H1 (cell line): ENCODE results near the gene TSPAN5. TPM values are rescaled to one million over a fixed set of nuclear protein-coding genes. Genes with fewer than 3 reads are reported as not detected.

Source experiments
- CTCF ChIA-PET: fragments of 300-600 bp; sonication (Branson Sonifier 250); formaldehyde crosslinking; loops from one replicate; lab custom pipeline; 2021; ENCODE audit not compliant: partially characterized antibody; lab: Charles Lee
- POLR2A ChIA-PET: fragments of 300-600 bp; sonication (Branson Sonifier 250); formaldehyde crosslinking; loops from one replicate; lab custom pipeline; 2021; ENCODE audit warnings: inconsistent platforms; ENCODE audit not compliant: partially characterized antibody; lab: Charles Lee
- DNase-seq, 2 experiments: peaks; one replicate each; pipeline versions ENCODE4 v3.0.0 to v3.0.0-alpha.2; 2010 to 2022; ENCODE audit warnings: low spot score in 2 of 2, low read depth in 1 of 2, mixed read lengths in 1 of 2
- FAIRE-seq: peaks from 2 replicates; lab custom pipeline; 2011; peaks lifted over from hg19 to GRCh38; lab: Jason Lieb, UNC
- H2AFZ ChIP-seq: 2 replicates; pipeline ENCODE4 v1.8.1; 2012; ENCODE audit warnings: low read length, inconsistent platforms
- H2AK5ac ChIP-seq: 2 replicates; pipeline ENCODE4 v1.6.1; 2013; ENCODE audit warnings: low read depth, low read length
- H2BK120ac ChIP-seq: replicated peaks from 2 replicates; pipeline ENCODE3; 2013; ENCODE audit warnings: low read depth, low read length, inconsistent platforms
- H2BK12ac ChIP-seq: 2 replicates; pipeline ENCODE4 v1.6.1; 2013; ENCODE audit warnings: low read depth, low read length
- H2BK15ac ChIP-seq: 2 replicates; pipeline ENCODE4 v1.6.1; 2013; ENCODE audit warnings: low read length
- H2BK20ac ChIP-seq: 2 replicates; pipeline ENCODE4 v1.6.1; 2013; ENCODE audit warnings: low read length
- H2BK5ac ChIP-seq: 2 replicates; pipeline ENCODE4 v1.6.1; 2013; ENCODE audit warnings: low read depth, low read length
- H3K14ac ChIP-seq: 2 replicates; pipeline ENCODE4 v1.6.1; 2013; ENCODE audit warnings: inconsistent platforms; ENCODE audit not compliant: insufficient read length
- H3K18ac ChIP-seq: 2 replicates; pipeline ENCODE4 v1.6.1; 2013; ENCODE audit warnings: low read length; ENCODE audit errors: extremely low read depth
- H3K23ac ChIP-seq: 2 replicates; pipeline ENCODE4 v1.6.1; 2013; ENCODE audit warnings: inconsistent platforms; ENCODE audit not compliant: insufficient read length
- H3K23me2 ChIP-seq: 2 replicates; pipeline ENCODE4 v1.6.1; 2013; ENCODE audit warnings: low read depth, low read length
- H3K27ac ChIP-seq: 2 replicates; pipeline ENCODE4 v1.6.1; 2011; ENCODE audit warnings: low read depth, low read length, inconsistent platforms
- H3K27me3 ChIP-seq, 4 experiments: replicated peaks in 1 of 4; 1 replicate in 1 of 4; 2 replicates in 3 of 4; pipeline versions ENCODE4 v1.6.1 to v1.8.1; 2011 to 2013; ENCODE audit warnings: low read length in 3 of 4, mild to moderate bottlenecking in 3 of 4, inconsistent platforms in 2 of 4, mixed read lengths in 2 of 4, moderate library complexity in 1 of 4; ENCODE audit not compliant: control insufficient read depth in 3 of 4, insufficient read depth in 3 of 4; ENCODE audit errors: extremely low read depth in 1 of 4
- H3K36me3 ChIP-seq, 4 experiments: 2 replicates each; pipeline versions ENCODE4 v1.6.1 to v1.8.1; 2011 to 2013; ENCODE audit warnings: mild to moderate bottlenecking in 4 of 4, low read length in 3 of 4, moderate library complexity in 2 of 4, control low read depth in 1 of 4, inconsistent platforms in 1 of 4; ENCODE audit not compliant: insufficient read depth in 4 of 4, control insufficient read depth in 2 of 4
- H3K4ac ChIP-seq: replicated peaks from 2 replicates; pipeline ENCODE3; 2013; ENCODE audit warnings: low read length, low read depth, mixed read lengths, inconsistent platforms; ENCODE audit not compliant: insufficient read length
- H3K4me1 ChIP-seq, 4 experiments: replicated peaks in 1 of 4; 1 replicate in 1 of 4; 2 replicates in 3 of 4; pipeline versions ENCODE4 v1.6.1 to v1.8.1; 2011 to 2013; ENCODE audit warnings: low read length in 3 of 4, inconsistent platforms in 2 of 4, mixed read lengths in 1 of 4; ENCODE audit not compliant: insufficient read depth in 4 of 4, control insufficient read depth in 3 of 4
- H3K4me2 ChIP-seq, 2 experiments: 2 replicates each; pipeline versions ENCODE4 v1.6.1 to v1.8.1; 2011 to 2013; ENCODE audit warnings: low read depth in 2 of 2, low read length in 2 of 2, control low read depth in 1 of 2, inconsistent platforms in 1 of 2, mild to moderate bottlenecking in 1 of 2; ENCODE audit not compliant: insufficient read depth in 1 of 2
- H3K4me3 ChIP-seq, 4 experiments: fragments of 200-600, 300-600 bp in 1 of 4; sonication (generic), shearing (Covaris generic), sonication (Bioruptor Twin) in 1 of 4; 2 replicates each; pipeline versions ENCODE4 v1.5.1 to v1.8.1; 2011 to 2016; ENCODE audit warnings: low read length in 4 of 4, low read depth in 3 of 4, control low read depth in 2 of 4, inconsistent platforms in 2 of 4, mild to moderate bottlenecking in 2 of 4, mixed read lengths in 1 of 4, moderate library complexity in 1 of 4; ENCODE audit not compliant: insufficient read depth in 2 of 4; ENCODE audit errors: extremely low read depth in 1 of 4
- H3K56ac ChIP-seq: replicated peaks from 2 replicates; pipeline ENCODE3; 2013; ENCODE audit warnings: low read depth, mild to moderate bottlenecking, mixed read lengths, low read length, inconsistent platforms; ENCODE audit not compliant: insufficient read length
- H3K79me1 ChIP-seq: 2 replicates; pipeline ENCODE4 v1.6.1; 2013; ENCODE audit warnings: low read depth, low read length, control low read depth
- H3K79me2 ChIP-seq, 2 experiments: 2 replicates each; pipeline versions ENCODE4 v1.6.1 to v1.8.1; 2012 to 2013; ENCODE audit warnings: low read length in 2 of 2, mild to moderate bottlenecking in 2 of 2, inconsistent platforms in 1 of 2; ENCODE audit not compliant: insufficient read depth in 2 of 2, control insufficient read depth in 1 of 2
- H3K9ac ChIP-seq, 4 experiments: replicated peaks in 1 of 4; 1 replicate in 1 of 4; 2 replicates in 3 of 4; pipeline versions ENCODE4 v1.6.1 to v1.8.1; 2011 to 2013; ENCODE audit warnings: low read depth in 3 of 4, low read length in 3 of 4, control low read depth in 2 of 4, mild to moderate bottlenecking in 2 of 4, moderate library complexity in 2 of 4, inconsistent platforms in 1 of 4; ENCODE audit errors: extremely low read depth in 1 of 4
- H3K9me3 ChIP-seq, 2 experiments: 2 replicates each; pipeline versions ENCODE4 v1.6.1 to v1.8.1; 2012 to 2013; ENCODE audit warnings: mild to moderate bottlenecking in 2 of 2, moderate library complexity in 2 of 2, control low read depth in 1 of 2, inconsistent platforms in 1 of 2, low read depth in 1 of 2, low read length in 1 of 2, mixed read lengths in 1 of 2; ENCODE audit not compliant: insufficient read depth in 2 of 2
- H4K20me1 ChIP-seq, 2 experiments: replicated peaks in 1 of 2; 2 replicates each; pipeline versions ENCODE3 to v1.8.1; 2011 to 2013; ENCODE audit warnings: inconsistent platforms in 2 of 2, low read length in 2 of 2, mild to moderate bottlenecking in 1 of 2; ENCODE audit not compliant: insufficient read depth in 2 of 2, control insufficient read depth in 1 of 2
- H4K5ac ChIP-seq: 2 replicates; pipeline ENCODE4 v1.6.1; 2013; ENCODE audit warnings: low read length, low read depth, mixed read lengths, inconsistent platforms; ENCODE audit not compliant: insufficient read length
- H4K8ac ChIP-seq: 2 replicates; pipeline ENCODE4 v1.8.0; 2013; ENCODE audit warnings: mild to moderate bottlenecking, moderate library complexity, low read length, inconsistent platforms; ENCODE audit not compliant: insufficient read depth; ENCODE audit errors: extremely low read depth
- H4K91ac ChIP-seq: replicated peaks from 2 replicates; pipeline ENCODE3; 2013; ENCODE audit warnings: low read length, mixed read lengths, inconsistent platforms; ENCODE audit not compliant: insufficient read length
- CBX5 ChIP-seq: fragments of 300-800, 300-1000 bp; sonication (generic); IDR thresholded peaks from 2 replicates; pipeline ENCODE4 v1.7.1; 2016; ENCODE audit warnings: antibody characterized with exemption, low read length, low read depth
- CEBPB ChIP-seq: IDR thresholded peaks from 2 replicates; pipeline ENCODE4 v1.6.1; 2012; ENCODE audit warnings: low read depth, low read length
- CTBP2 ChIP-seq: IDR thresholded peaks from 2 replicates; pipeline ENCODE4 v1.7.0; 2011; ENCODE audit warnings: borderline replicate concordance, mild to moderate bottlenecking, moderate library complexity, mixed read lengths, low read length; ENCODE audit not compliant: insufficient read depth, insufficient read length
- EZH2 ChIP-seq: fragments of 200-600 bp; sonication (generic); IDR thresholded peaks from 2 replicates; pipeline ENCODE4 v1.7.1; 2012; ENCODE audit warnings: low read depth, mild to moderate bottlenecking, moderate library complexity, low read length, inconsistent platforms; ENCODE audit not compliant: severe bottlenecking
- KDM1A ChIP-seq: fragments of 200-600, 300-600 bp; sonication (generic); IDR thresholded peaks from 2 replicates; pipeline ENCODE4 v1.7.1; 2016; ENCODE audit warnings: mild to moderate bottlenecking, low read length, borderline replicate concordance
- ZNF274 ChIP-seq: IDR thresholded peaks from 2 replicates; pipeline ENCODE4 v1.7.0; 2012; ENCODE audit warnings: low read length, borderline replicate concordance; ENCODE audit errors: extremely low read depth
- WGBS, 2 experiments: shearing (Covaris generic) in 1 of 2; methylation state at CpG; one replicate each; pipeline versions ENCODE4 v1.1.6 to v1.1.7; 2013 to 2015; ENCODE audit warnings: low lambda C conversion rate in 2 of 2, mixed read lengths in 2 of 2, inconsistent platforms in 1 of 2, low coverage in 1 of 2, missing lambda C conversion rate in 1 of 2; ENCODE audit not compliant: insufficient replicate concordance in 2 of 2, insufficient coverage in 1 of 2, insufficient read length in 1 of 2; ENCODE audit errors: extremely low coverage in 1 of 2, missing lambda C conversion rate in 1 of 2; 5-methylcytosine and 5-hydroxymethylcytosine counted together
- polyA plus RNA-seq, 7 experiments: library from polyadenylated mRNA; depleted of rRNA in 3 of 7; stranded (reverse) in 5 of 7; unstranded in 2 of 7; fragments of >200 nt in 5 of 7; fragments of 200-250 nt in 2 of 7; gene quantifications; 1 replicate in 5 of 7; 2 replicates in 1 of 7; 4 replicates in 1 of 7; pipeline versions ENCODE4 v1.2.1 to v1.2.3, GENCODE V29; 2011 to 2013; ENCODE audit warnings: missing spikeins in 2 of 7, mixed read lengths in 2 of 7
- total RNA-seq: library from RNA; stranded (reverse); fragmentation: NEBNext Ultra II Directional; extraction: Animal tissue kit (Norgen Biotek cat#: 25700); gene quantifications from 2 replicates; pipeline ENCODE4 v1.2.1, GENCODE V29; 2021
- TF ChIP-seq, protein P1 (sequence below): IDR thresholded peaks from 2 replicates; pipeline ENCODE4 v1.6.1; 2012; ENCODE audit warnings: inconsistent platforms
- TF ChIP-seq, protein P2 (sequence below): IDR thresholded peaks from 2 replicates; pipeline ENCODE4 v1.6.1; 2012; ENCODE audit warnings: inconsistent platforms
- TF ChIP-seq, protein P3 (sequence below): IDR thresholded peaks from 2 replicates; pipeline ENCODE4 v1.6.1; 2012; ENCODE audit warnings: low read length, inconsistent platforms
- TF ChIP-seq, protein P4 (sequence below): IDR thresholded peaks from 2 replicates; pipeline ENCODE4 v1.6.1; 2011; ENCODE audit warnings: low read depth, mild to moderate bottlenecking, low read length; ENCODE audit not compliant: insufficient read depth

TSPAN5 gene
- total and polyA plus RNA-seq, 2 of the 8 experiments (the other 6 are each of a cell fraction or from before 2014, with no cell fraction given), result 17.6 to 21.2 TPM

DNA sequence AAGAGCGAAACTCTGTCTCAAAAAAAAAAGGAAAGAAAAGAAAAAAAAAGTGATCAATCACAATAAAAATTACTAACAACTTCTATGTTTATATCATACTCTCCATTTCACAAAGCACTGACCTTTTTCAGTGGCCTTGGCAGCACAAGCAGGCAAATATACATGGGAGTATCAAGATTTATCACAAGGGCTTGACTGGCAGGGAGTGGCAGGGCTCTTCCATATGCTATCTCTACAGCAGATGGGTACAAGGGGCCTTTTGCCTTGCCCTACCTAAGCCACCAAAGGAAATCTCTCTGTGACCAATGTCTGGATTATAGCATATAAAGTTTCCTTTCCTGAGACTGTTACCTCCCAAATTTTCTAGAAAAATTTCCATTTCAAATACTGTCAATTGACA, 24.4 kb downstream of the TSPAN5 start:
- H3K14ac ChIP-seq, result no peak overlapping the region
- no peaks in the 10 kb centered on the region for H3K23me2 ChIP-seq
- H3K9me3 ChIP-seq, result no peaks in the 10 kb centered on the region
- H3K79me1 ChIP-seq, result peaks cover 2% of the 10 kb centered on the region
- FAIRE-seq (no peak), DNase-seq (no peak)
- no peak overlapping the region for H3K4me2 ChIP-seq
- no peak overlapping the region for H2BK120ac ChIP-seq
- H4K91ac ChIP-seq, result no peak overlapping the region
- no peak overlapping the region for H3K56ac ChIP-seq
- H3K79me2 ChIP-seq, result peaks cover 0 to 30% of the 10 kb centered on the region in 2 experiments; a peak in 2 of 4 replicates
- H3K27me3 ChIP-seq, result no peaks in the 10 kb centered on the region
- no peak overlapping the region for H2AFZ ChIP-seq
- H4K5ac ChIP-seq, result no peak overlapping the region
- no peak overlapping the region for H3K9ac ChIP-seq
- H2BK20ac ChIP-seq, result no peak overlapping the region
- peaks cover 0 to 4% (median 0%) of the 10 kb centered on the region in 4 experiments; a peak in 1 of 7 replicates for H3K4me1 ChIP-seq
- no peak overlapping the region for H3K18ac ChIP-seq
- H4K8ac ChIP-seq, result no peak overlapping the region
- ChIA-PET CTCF (interaction anchor here (1.3 kb wide), 1 partner anchor 222 kb away, joined by 3 read pairs; no protein-coding TSS in a partner anchor), POLR2A (no interaction called here)
- H2AK5ac ChIP-seq, result no peak overlapping the region
- H2BK15ac ChIP-seq, result no peak overlapping the region
- no peak overlapping the region for H3K4ac ChIP-seq
- 100% methylated on average over 1 of the region's 1 CpG; no CpG with 5 or more reads in 1 of the 2 experiments for WGBS, 2 experiments
- H3K36me3 ChIP-seq, result no peaks in the 10 kb centered on the region
- no peak overlapping the region for H3K23ac ChIP-seq
- H2BK5ac ChIP-seq, result no peak overlapping the region
- H3K27ac ChIP-seq, result no peak overlapping the region
- H4K20me1 ChIP-seq, result no peaks in the 10 kb centered on the region
- H2BK12ac ChIP-seq, result no peak overlapping the region
- no peak overlapping the region for H3K4me3 ChIP-seq
- TF ChIP-seq, protein P1, sequence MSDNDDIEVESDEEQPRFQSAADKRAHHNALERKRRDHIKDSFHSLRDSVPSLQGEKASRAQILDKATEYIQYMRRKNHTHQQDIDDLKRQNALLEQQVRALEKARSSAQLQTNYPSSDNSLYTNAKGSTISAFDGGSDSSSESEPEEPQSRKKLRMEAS, result no peak
- TF ChIP-seq ZNF274 (no peak), EZH2 (no peak), KDM1A (no peak), CTBP2 (no peak), CBX5 (no peak), CEBPB (no peak)
- TF ChIP-seq, protein P2, sequence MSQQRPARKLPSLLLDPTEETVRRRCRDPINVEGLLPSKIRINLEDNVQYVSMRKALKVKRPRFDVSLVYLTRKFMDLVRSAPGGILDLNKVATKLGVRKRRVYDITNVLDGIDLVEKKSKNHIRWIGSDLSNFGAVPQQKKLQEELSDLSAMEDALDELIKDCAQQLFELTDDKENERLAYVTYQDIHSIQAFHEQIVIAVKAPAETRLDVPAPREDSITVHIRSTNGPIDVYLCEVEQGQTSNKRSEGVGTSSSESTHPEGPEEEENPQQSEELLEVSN, result no peak
- TF ChIP-seq, protein P3, sequence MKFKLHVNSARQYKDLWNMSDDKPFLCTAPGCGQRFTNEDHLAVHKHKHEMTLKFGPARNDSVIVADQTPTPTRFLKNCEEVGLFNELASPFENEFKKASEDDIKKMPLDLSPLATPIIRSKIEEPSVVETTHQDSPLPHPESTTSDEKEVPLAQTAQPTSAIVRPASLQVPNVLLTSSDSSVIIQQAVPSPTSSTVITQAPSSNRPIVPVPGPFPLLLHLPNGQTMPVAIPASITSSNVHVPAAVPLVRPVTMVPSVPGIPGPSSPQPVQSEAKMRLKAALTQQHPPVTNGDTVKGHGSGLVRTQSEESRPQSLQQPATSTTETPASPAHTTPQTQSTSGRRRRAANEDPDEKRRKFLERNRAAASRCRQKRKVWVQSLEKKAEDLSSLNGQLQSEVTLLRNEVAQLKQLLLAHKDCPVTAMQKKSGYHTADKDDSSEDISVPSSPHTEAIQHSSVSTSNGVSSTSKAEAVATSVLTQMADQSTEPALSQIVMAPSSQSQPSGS, result no peak
- TF ChIP-seq, protein P4, sequence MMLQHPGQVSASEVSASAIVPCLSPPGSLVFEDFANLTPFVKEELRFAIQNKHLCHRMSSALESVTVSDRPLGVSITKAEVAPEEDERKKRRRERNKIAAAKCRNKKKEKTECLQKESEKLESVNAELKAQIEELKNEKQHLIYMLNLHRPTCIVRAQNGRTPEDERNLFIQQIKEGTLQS, result no peak
